Glomerular visceral epithelial cell (primary cell): Measurements from ENCODE around the gene ERF.

ENCODE experiments used
- DNase-seq: peaks from one replicate; pipeline ENCODE4 v3.0.0-alpha.2; 2016; ENCODE audit errors: extremely low spot score

Gene ERF

DNA sequence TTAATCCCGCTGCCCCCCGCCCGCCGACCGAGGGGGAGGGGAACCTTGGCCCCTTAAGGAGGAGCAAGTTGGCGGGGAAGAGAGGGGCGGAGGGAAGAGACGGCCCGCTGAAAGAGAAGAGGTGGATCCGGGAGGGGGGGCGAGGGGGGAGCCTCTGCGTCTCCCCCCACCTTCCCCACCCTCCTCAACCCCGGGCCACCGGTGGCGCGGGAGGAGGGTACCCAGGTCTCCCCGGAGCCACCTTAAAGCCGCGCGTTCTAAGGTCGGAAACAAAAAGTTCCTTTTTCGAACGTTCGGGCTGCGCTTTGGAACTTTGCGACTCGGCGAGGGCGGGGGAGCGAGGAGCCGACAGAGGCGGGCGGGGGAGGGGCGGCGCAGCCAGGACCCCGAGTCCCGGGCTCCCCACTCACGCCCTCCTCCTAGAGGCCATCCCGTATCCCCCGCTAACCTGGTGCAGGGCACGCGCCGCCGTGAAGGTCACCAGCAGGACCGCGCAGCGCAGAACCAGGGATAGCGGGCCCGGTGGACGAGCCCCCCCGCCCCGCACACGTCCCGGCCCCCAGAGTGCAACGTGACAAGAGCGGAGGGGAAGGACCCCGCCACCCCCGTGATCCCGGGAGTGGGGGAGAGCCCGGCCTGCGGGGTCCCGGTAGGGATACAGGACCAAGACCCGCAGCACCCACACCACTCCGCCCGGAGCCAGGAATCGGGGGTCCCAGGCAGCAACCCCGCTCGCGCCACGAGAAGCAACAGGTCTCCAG, 659 bp downstream of the ERF start:
- DNase-seq, result peak; percentile 66

GRCh38 chr19:42253245-42254088, 1.5 kb downstream of the ERF start:
- DNase-seq, result peak; percentile 58

DNA sequence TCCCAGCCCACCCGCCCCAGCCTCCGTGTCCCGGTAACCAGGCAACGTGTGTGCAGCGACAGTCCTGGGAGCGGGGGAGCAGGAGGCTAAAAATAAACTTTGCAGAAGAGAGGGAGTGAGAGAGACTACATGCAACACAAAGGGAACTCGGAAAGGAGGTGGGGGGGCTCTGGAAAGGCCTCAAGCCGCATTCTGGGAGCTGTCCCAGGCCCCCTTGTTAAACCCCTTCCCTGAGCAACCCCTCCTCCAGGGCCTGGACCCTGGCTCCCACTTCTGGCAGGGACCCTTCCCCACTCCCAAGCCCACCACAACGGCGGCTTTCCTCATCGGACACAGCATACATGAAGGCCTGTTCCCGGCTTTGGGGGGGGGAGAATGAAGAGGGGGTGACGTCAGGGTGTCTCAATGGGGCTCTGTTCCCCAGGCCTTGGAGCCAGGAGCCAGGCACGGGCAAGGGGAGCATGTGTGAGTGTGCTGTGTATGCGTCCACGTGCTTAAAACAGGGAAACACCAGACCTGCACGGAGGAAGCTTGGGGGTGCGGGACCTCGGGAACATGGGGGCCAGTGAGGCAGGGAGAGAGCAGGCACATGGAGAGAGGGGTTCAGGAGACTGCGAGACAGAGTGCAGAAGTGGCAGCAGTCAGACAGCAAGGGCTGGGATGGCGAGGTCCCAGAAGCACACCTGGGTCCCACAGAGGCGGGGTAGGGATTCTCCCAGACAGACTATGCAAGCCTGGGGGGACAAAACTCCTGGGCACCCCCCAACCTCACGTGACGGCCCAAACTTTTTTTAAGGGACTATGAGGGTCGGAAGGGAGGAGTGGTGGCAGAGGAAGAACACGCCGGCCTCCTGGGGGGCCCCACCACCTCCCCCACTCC, 2.3 kb downstream of the ERF start:
- DNase-seq, result peak; percentile 54

GRCh38 chr19:42251572-42252358, 3.2 kb downstream of the ERF start:
- no peak for DNase-seq

- DNase-seq, result peak; percentile 60
Observed at GRCh38 chr19:42250666-42251531, 4.0 kb downstream of the ERF start.

DNA sequence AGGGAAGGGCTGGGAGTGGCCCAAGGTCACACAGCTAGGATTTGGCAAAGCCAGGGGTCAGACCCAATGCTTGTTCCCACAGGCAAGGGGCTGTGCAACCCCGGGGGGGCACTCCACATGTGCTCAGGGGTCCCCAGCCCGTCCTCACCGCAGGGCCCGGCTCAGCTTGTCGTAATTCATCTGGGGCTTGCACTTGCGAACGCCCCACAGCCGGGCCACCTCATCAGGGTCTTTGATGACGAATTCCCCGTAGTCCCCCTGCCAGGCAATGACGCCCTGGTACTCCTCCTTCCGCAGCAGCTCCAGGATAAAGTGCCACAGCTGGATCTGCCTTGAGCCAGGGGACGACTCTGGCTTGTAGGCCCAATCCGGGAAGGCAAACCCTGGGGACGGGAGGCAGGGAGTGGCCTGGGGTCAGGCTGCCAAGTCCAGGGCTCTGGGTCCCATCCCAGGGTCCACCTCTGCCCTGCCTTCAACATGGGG, 4.7 kb downstream of the ERF start:
- no peak for DNase-seq

GRCh38 chr19:42249769-42250168, 5.2 kb downstream of the ERF start:
- DNase-seq, result no peak

DNA sequence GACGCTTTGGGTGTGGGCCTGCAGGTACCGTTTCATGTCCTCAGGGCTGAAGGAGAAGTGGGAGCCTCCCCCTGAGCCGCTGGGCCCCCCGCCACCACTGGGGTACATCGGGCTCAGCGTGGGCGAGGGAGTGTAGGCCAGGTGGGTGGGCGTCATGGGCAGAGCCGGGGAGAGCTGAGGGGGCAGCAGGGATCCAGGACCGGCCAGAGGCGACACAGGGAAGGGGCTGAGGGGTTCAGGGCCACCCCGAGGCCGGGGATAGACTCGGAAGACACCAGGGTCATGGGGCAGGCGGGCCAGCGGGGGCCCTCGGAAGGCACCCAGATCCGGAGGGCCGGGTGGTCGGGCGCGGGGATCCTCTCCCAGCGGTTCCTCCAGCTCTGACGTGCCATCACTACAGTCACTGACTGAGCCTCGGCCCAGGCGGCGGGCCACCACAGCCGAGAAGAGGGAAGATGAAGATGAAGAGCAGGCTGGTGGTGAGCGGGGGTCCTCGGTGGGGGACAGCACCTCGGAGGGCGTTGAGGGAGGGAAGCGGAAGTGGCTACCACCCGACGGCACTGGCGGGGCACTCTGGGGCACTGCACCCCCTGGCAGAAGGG, 5.7 kb downstream of the ERF start:
- no peak for DNase-seq

GRCh38 chr19:42248270-42249148, 6.4 kb downstream of the ERF start:
- DNase-seq, result no peak

GRCh38 chr19:42247640-42248199, 7.2 kb downstream of the ERF start:
- DNase-seq, result no peak

- DNase-seq, result peak; percentile 16
Observed at GRCh38 chr19:42246922-42247639, 7.8 kb downstream of the ERF start.

DNA sequence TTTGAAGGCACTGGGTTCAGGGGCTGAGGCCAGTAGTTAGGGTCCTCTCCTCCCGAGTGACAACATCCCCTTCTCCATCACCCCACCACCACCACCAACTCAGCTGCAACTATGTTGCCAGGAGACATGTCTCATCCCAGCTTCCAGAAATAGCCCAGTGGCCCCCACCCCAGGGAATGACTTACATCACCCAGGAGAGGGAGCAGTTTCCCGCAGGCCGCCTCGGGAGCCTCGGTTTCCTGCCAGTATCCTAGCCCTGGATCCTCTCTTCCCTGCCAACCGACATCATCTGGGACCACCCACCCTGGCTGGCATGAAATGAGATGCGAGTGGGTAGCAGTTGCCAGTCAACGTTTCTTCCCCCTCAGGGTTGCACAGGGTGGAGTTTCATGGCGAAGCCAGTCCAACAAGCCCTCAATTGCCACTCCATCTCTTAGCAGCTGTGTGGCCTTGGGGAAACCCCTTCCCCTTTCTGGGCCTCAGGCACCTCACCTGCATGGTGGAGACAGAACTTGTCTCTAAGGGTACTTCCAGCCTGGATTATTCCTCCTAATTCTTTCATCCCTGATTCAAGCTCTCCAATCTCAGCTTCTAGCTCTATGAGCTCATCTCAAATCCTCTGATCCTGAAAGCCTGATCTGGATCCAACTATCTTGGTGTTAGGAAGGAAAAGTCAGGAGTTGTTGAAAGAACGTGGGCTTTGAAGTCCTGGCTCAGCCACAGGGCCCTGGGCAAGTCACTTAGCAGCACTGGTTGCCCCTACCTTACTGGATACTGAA, 8.6 kb downstream of the ERF start:
- DNase-seq, result peak; percentile 78

- DNase-seq, result no peak
Observed at GRCh38 chr19:42245231-42245630, 9.7 kb downstream of the ERF start.

DNA sequence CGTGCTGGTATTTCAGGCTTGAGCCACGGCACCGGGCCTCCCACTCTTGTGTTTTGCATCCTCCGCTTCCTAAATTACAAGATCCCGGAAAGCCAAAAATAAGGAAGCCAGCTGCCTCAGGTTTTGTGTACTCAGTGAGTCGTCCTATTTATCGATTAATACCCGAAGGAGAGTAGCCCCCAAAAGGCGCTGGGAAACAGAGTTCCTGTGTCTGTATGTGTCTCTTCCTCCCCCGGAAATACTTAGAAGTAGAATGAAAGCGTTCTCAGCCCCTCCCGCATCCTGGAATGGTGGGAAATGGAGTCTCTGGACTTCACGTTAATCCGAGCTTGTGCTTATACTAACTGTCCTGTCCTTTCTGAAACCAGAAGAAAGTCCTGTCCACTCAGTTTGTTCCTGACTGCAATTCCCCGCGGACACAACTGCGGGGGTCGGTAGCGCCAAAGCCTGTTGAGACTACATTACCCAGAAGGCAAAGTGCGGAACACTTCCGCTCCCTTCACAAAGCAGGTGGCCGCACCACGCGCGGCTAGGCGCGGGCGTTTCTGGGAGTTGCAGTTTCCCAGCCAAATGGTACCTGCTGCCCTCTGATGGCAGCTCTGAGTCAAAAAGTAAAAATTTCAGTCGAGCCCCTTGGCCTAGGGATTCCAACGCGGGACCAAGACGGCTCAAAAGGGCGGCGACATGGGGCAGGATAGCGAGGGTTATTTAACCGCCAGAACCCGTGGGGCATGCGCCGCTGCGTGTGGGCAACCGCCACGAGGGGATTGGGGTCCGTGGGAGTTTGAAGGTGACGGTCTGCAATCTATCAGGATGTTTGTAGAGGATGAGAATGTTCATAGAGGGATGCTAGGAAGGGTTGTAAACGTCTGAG, 10.3 kb downstream of the ERF start:
- DNase-seq, result peak; percentile 95

GRCh38 chr19:42242512-42243409, 12.2 kb downstream of the ERF start, which contains the start of gene GSK3A:
Gene GSK3A, minus strand, starts transcription at chr19:42242602. Its CDS starts 137 bp downstream, at chr19:42242465.
- DNase-seq, result peak; percentile 99
